ENCODE results near the gene ALG10B. TPM values are rescaled to one million over a fixed set of nuclear protein-coding genes. Genes with fewer than 3 reads are reported as not detected.
"Not testable (repeated sequence)": the region's sequence is repeated elsewhere in the genome, so short reads cannot be mapped to it uniquely, and the experiment has no call there.

ALG10B gene
- polyA plus RNA-seq, 1 donor from 2014 or later: 5.7 TPM

GRCh38 chr12:38350342-38351174 lies 34.0 kb downstream of the ALG10B start:
- H3K9me3 ChIP-seq (ENCODE audit: low read length): no peaks in the 10 kb centered on the region
- no peaks in the 10 kb centered on the region for H3K36me3 ChIP-seq (ENCODE audit: insufficient read depth, low read length)
- no peak overlapping the region for H3K4me2 ChIP-seq (ENCODE audit: low read length)
- TF ChIP-seq TAF1 (IDR thresholded peaks at IDR 0.05; ENCODE audit: low read depth) (no peak), POLR2AphosphoS5 (IDR thresholded peaks at IDR 0.05) (no peak), SMC3 (conservative IDR thresholded peaks at IDR 0.05; ENCODE audit: poor library complexity) (no peak), REST (IDR thresholded peaks at IDR 0.05; ENCODE audit: borderline replicate concordance) (no peak), RAD21 (conservative IDR thresholded peaks at IDR 0.05) (no peak), EP300 (conservative IDR thresholded peaks at IDR 0.05; ENCODE audit: poor library complexity, severe bottlenecking) (no peak), EZH2 (IDR thresholded peaks at IDR 0.05; ENCODE audit: borderline replicate concordance, insufficient read depth, low read length, poor library complexity, severe bottlenecking) (no peak)
- no peaks in the 10 kb centered on the region for H4K20me1 ChIP-seq (ENCODE audit: insufficient read depth)
- H3F3A ChIP-seq (ENCODE audit: insufficient read depth, low read length, poor library complexity, severe bottlenecking): no peaks in the 10 kb centered on the region
- no peak overlapping the region for H3K27ac ChIP-seq (ENCODE audit: low read length)
- H3K9me2 ChIP-seq (ENCODE audit: insufficient read depth, low read length): no peaks in the 10 kb centered on the region
- no peak overlapping the region for H3K9ac ChIP-seq (ENCODE audit: low read length)
- no peak overlapping the region for H3K4me3 ChIP-seq (ENCODE audit: low read length)
- H2AFZ ChIP-seq (ENCODE audit: low read depth, low read length): no peak overlapping the region
- H3K79me2 ChIP-seq (replicated peaks; ENCODE audit: insufficient read depth, low read length): no peaks in the 10 kb centered on the region
- H3K27me3 ChIP-seq (ENCODE audit: insufficient read depth, low read depth, low read length): no peaks in the 10 kb centered on the region

- H3K4me3 ChIP-seq (ENCODE audit: low read length); H3K9me3 ChIP-seq (ENCODE audit: low read length); H4K20me1 ChIP-seq (ENCODE audit: insufficient read depth); H3F3A ChIP-seq (ENCODE audit: insufficient read depth, low read length, poor library complexity, severe bottlenecking); H3K9ac ChIP-seq (ENCODE audit: low read length); H3K4me2 ChIP-seq (ENCODE audit: low read length); H3K36me3 ChIP-seq (ENCODE audit: insufficient read depth, low read length); H3K27me3 ChIP-seq (ENCODE audit: insufficient read depth, low read depth, low read length); H3K9me2 ChIP-seq (ENCODE audit: insufficient read depth, low read length); H2AFZ ChIP-seq (ENCODE audit: low read depth, low read length); H3K27ac ChIP-seq (ENCODE audit: low read length); H3K79me2 ChIP-seq (replicated peaks; ENCODE audit: insufficient read depth, low read length): not testable (repeated sequence)
Measured at GRCh38 chr12:38351175-38351508, 34.6 kb downstream of the ALG10B start.

- H3K79me2 ChIP-seq (replicated peaks; ENCODE audit: insufficient read depth, low read length): no peaks in the 10 kb centered on the region
- H3K27me3 ChIP-seq (ENCODE audit: insufficient read depth, low read depth, low read length): no peaks in the 10 kb centered on the region
- no peaks in the 10 kb centered on the region for H4K20me1 ChIP-seq (ENCODE audit: insufficient read depth)
- TF ChIP-seq TAF1 (IDR thresholded peaks at IDR 0.05; ENCODE audit: low read depth) (no peak), CTCF (IDR thresholded peaks at IDR 0.05; ENCODE audit: poor library complexity, severe bottlenecking) (no peak), EZH2 (IDR thresholded peaks at IDR 0.05; ENCODE audit: borderline replicate concordance, insufficient read depth, low read length, poor library complexity, severe bottlenecking) (no peak), SMC3 (conservative IDR thresholded peaks at IDR 0.05; ENCODE audit: poor library complexity) (no peak), RAD21 (conservative IDR thresholded peaks at IDR 0.05) (no peak), POLR2AphosphoS5 (IDR thresholded peaks at IDR 0.05) (no peak), EP300 (conservative IDR thresholded peaks at IDR 0.05; ENCODE audit: poor library complexity, severe bottlenecking) (no peak), MXI1 (conservative IDR thresholded peaks at IDR 0.05; ENCODE audit: poor library complexity, severe bottlenecking) (no peak), REST (IDR thresholded peaks at IDR 0.05; ENCODE audit: borderline replicate concordance) (no peak)
- H3K9me2 ChIP-seq (ENCODE audit: insufficient read depth, low read length): no peaks in the 10 kb centered on the region
- no peaks in the 10 kb centered on the region for H3K36me3 ChIP-seq (ENCODE audit: insufficient read depth, low read length)
- no peaks in the 10 kb centered on the region for H3K9me3 ChIP-seq (ENCODE audit: low read length)
- no peak overlapping the region for H3K4me2 ChIP-seq (ENCODE audit: low read length)
- H3F3A ChIP-seq (ENCODE audit: insufficient read depth, low read length, poor library complexity, severe bottlenecking): no peaks in the 10 kb centered on the region
- H2AFZ ChIP-seq (ENCODE audit: low read depth, low read length): no peak overlapping the region
- H3K27ac ChIP-seq (ENCODE audit: low read length): no peak overlapping the region
- no peak overlapping the region for H3K4me3 ChIP-seq (ENCODE audit: low read length)
- H3K9ac ChIP-seq (ENCODE audit: low read length): no peak overlapping the region
Measured at GRCh38 chr12:38367506-38367905, 50.9 kb downstream of the ALG10B start.

All from neural cell (in vitro differentiated cells).